Panc1 (cell line): ENCODE results near the gene SDK2.

Experiments
- CTCF ChIP-seq: fragments of 450-650 bp; IDR thresholded peaks from 2 replicates; pipeline ENCODE4 v1.5.1; 2017; ENCODE audit warnings: mild to moderate bottlenecking
- POLR2AphosphoS5 ChIP-seq: IDR thresholded peaks from 2 replicates; pipeline ENCODE4 v1.6.1; 2012; ENCODE audit warnings: mild to moderate bottlenecking, low read depth, low read length, moderate library complexity
- TCF7L2 ChIP-seq: IDR thresholded peaks from 2 replicates; pipeline ENCODE4 v1.6.1; 2011; ENCODE audit warnings: mild to moderate bottlenecking, low read depth, low read length, inconsistent platforms
- TF ChIP-seq, protein P1 (sequence below), 2 experiments: IDR thresholded peaks; 2 replicates each; pipeline ENCODE4 v1.6.1; 2011 to 2012; ENCODE audit warnings: low read depth in 2 of 2, control low read depth in 1 of 2, low read length in 1 of 2, mild to moderate bottlenecking in 1 of 2, moderate library complexity in 1 of 2; ENCODE audit not compliant: insufficient read depth in 1 of 2

DNA sequence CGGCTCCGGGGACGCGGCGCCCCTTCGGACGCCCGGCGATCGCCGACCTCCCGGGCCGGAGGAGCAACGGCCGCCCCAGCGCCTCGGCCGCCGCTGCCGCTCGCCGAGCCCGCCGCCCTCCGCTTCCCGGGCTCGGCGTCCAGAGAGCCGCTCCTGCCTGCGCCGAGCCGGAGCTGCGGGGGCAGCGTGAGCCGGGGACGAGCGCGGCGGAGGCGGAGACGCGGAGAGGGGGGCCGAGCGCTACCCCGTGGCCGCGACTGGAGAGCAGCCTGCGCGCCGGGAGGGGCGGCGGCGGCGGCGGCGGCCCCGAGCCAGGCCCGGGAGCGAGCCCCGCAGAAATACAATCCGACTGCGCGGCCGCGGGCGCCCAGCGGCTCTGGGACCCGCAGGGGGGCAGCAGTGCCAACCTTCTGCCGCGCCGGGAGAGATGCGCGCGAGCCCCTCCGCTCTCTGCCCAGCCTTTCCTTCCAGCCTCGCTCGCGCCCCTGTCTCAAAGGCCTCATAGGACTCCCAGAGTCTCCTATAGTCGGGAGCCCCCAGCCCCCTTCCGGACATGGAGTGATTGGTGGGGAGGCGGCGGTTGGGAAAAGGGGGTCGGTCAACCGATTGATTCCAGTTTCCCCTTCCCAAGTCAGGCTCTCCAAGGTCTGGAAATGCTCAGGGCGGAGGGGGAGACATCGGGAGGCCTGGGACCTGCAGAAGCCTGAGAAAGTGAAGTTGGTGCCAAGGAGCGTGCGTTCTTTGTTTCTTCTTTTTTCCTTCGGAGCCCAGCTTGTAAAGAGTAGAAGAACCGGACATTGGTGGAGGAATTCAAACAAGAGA, 1.0 kb upstream of the SDK2 start:
- no peak for TF ChIP-seq POLR2AphosphoS5
- TF ChIP-seq CTCF: peak; percentile 69
- TF ChIP-seq, protein P1, sequence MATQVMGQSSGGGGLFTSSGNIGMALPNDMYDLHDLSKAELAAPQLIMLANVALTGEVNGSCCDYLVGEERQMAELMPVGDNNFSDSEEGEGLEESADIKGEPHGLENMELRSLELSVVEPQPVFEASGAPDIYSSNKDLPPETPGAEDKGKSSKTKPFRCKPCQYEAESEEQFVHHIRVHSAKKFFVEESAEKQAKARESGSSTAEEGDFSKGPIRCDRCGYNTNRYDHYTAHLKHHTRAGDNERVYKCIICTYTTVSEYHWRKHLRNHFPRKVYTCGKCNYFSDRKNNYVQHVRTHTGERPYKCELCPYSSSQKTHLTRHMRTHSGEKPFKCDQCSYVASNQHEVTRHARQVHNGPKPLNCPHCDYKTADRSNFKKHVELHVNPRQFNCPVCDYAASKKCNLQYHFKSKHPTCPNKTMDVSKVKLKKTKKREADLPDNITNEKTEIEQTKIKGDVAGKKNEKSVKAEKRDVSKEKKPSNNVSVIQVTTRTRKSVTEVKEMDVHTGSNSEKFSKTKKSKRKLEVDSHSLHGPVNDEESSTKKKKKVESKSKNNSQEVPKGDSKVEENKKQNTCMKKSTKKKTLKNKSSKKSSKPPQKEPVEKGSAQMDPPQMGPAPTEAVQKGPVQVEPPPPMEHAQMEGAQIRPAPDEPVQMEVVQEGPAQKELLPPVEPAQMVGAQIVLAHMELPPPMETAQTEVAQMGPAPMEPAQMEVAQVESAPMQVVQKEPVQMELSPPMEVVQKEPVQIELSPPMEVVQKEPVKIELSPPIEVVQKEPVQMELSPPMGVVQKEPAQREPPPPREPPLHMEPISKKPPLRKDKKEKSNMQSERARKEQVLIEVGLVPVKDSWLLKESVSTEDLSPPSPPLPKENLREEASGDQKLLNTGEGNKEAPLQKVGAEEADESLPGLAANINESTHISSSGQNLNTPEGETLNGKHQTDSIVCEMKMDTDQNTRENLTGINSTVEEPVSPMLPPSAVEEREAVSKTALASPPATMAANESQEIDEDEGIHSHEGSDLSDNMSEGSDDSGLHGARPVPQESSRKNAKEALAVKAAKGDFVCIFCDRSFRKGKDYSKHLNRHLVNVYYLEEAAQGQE (IDR thresholded peaks at IDR 0.05; ENCODE audit: insufficient read depth in 1 of 2, low read depth in 2 of 2, low read length in 1 of 2): no peak
- no peak for TF ChIP-seq TCF7L2
